Measurements from ENCODE around the gene SCN4B. TPM values are rescaled to one million over a fixed set of nuclear protein-coding genes. Genes with fewer than 3 reads are reported as not detected.
"Not testable (repeated sequence)": the region's sequence is repeated elsewhere in the genome, so short reads cannot be mapped to it uniquely, and the experiment has no call there.

Gene SCN4B
- total and polyA plus RNA-seq, 4 donors, result 0.05 to 11.8 (median 1.2) TPM

DNA sequence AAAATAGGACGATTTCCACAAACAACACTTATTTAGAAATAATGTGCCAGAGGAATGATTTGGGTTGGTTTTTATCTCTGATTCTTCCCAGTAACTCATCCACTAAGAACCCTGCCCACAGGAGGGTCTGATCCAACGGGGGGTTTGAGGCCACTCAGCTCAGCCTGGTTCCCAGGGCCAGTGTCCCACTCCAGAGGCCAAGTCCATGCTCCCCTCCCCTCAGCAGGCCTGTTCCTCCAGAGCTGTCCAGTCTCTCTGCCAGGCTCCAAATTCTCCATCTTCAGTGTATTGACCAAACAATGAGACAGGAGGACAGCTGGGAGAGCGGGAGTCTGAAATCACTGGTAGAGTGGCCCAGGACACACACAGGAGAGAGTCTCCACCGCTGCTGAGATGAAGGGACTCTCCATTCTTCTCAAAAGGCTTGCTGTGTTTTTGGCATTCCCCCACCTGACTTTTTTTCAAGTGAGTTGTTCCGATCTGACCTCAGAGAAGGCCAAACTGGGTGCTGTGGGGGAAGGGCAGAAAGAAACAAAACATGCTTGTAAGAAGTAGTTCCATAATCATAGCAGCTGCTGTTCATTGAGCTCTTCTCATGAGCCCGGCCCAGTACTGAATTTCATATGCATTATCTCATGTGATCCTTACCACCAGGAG is 41.4 kb upstream of the SCN4B start:
- Histone ChIP-seq H3K4me1 (ENCODE audit: control insufficient read depth in 1 of 2, insufficient read depth in 2 of 2, low read length in 2 of 2) (peaks cover 3 to 4% of the 10 kb centered on the region in 2 donors), H3K36me3 (ENCODE audit: control insufficient read depth in 1 of 2, insufficient read depth in 2 of 2, low read length in 1 of 2) (no peaks in the 10 kb centered on the region), H3K27me3 (ENCODE audit: control insufficient read depth in 1 of 2, insufficient read depth in 2 of 2, low read length in 1 of 2) (no peaks in the 10 kb centered on the region), H3K4me3 (ENCODE audit: low read length in 2 of 2) (no peak overlapping the region), H3K9me3 (ENCODE audit: control insufficient read depth, low read length) (no peaks in the 10 kb centered on the region), H3K27ac (ENCODE audit: low read depth in 1 of 2, low read length in 2 of 2) (no peak overlapping the region)
- ATAC-seq (ENCODE audit: low FRiP score) (no peak), DNase-seq (no peak)
- intact Hi-C loops (cut with DNase I), result loop anchor here in 1 of 2 donors (10.0 kb wide), 1 partner anchor 161 kb away; the partner anchor contains the start of gene UBE4A
- WGBS, 2 donors, result 67 to 74% methylated on average over 6 of the region's 6 CpGs

DNA sequence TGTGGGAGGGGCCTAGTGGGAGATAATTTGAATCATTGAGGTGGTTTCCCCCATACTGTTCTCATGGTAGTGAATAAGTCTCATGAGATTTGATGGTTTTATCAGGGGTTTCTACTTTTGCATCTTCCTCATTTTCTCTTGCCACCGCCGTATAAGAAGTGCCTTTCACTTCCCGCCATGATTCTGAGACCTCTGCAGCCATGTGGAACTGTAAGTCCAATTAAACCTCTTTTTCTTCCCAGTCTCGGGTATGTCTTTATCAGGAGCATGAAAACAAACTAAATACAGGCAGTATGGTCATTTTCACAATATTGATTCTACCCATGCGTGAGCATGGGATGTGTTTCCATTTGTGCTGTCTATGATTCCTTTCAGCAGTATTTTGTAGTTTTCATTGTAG is 40.2 kb upstream of the SCN4B start:
- ATAC-seq (ENCODE audit: low FRiP score); H3K27me3 ChIP-seq (ENCODE audit: control insufficient read depth in 1 of 2, insufficient read depth in 2 of 2, low read length in 1 of 2); H3K9me3 ChIP-seq (ENCODE audit: control insufficient read depth, low read length); H3K36me3 ChIP-seq (ENCODE audit: control insufficient read depth in 1 of 2, insufficient read depth in 2 of 2, low read length in 1 of 2); H3K4me3 ChIP-seq (ENCODE audit: low read length in 2 of 2); H3K27ac ChIP-seq (ENCODE audit: low read depth in 1 of 2, low read length in 2 of 2); DNase-seq; H3K4me1 ChIP-seq (ENCODE audit: control insufficient read depth in 1 of 2, insufficient read depth in 2 of 2, low read length in 2 of 2): not testable (repeated sequence)
- intact Hi-C loops (cut with DNase I), result loop anchor here in 1 of 2 donors (10.0 kb wide), 1 partner anchor 162 kb away; the partner anchor contains the start of gene UBE4A
- 91 to 92% methylated on average over 5 of the region's 5 CpGs for WGBS, 2 donors

DNA sequence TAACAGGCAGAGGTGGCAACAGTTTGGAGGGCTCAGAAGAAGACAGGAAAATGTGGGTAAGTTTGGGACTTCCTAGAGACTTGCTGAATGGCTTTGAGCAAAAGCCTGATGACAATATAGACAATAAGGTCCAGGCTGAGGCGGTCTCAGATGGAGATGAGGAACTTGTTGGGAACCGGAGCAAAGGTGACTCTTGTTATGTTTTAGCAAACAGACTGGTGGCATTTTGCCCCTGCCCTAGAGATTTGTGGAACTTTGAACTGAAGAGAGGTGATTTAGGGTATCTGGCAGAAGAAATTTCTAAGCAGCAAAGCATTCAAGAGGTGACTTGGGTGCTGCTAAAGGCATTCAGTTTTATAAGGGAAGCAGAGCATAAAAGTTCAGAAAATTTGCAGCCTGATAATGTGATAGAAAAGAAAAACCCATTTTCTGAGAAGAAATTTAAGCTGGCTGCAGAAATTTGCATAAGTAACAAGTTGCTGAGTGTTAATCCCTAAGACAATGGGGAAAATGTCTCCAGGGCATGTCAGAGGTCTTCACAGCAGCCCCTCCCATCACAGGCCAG is 38.4 kb upstream of the SCN4B start:
- DNase-seq; H3K27me3 ChIP-seq (ENCODE audit: control insufficient read depth in 1 of 2, insufficient read depth in 2 of 2, low read length in 1 of 2); ATAC-seq (ENCODE audit: low FRiP score); H3K27ac ChIP-seq (ENCODE audit: low read depth in 1 of 2, low read length in 2 of 2); H3K36me3 ChIP-seq (ENCODE audit: control insufficient read depth in 1 of 2, insufficient read depth in 2 of 2, low read length in 1 of 2); H3K4me3 ChIP-seq (ENCODE audit: low read length in 2 of 2); H3K4me1 ChIP-seq (ENCODE audit: control insufficient read depth in 1 of 2, insufficient read depth in 2 of 2, low read length in 2 of 2); H3K9me3 ChIP-seq (ENCODE audit: control insufficient read depth, low read length): not testable (repeated sequence)
- intact Hi-C loops (cut with DNase I), result loop anchor here in 1 of 2 donors (10.0 kb wide), 1 partner anchor 164 kb away; the partner anchor contains the start of gene UBE4A
- 50 to 93% methylated on average over 2 of the region's 2 CpGs for WGBS, 2 donors

DNA sequence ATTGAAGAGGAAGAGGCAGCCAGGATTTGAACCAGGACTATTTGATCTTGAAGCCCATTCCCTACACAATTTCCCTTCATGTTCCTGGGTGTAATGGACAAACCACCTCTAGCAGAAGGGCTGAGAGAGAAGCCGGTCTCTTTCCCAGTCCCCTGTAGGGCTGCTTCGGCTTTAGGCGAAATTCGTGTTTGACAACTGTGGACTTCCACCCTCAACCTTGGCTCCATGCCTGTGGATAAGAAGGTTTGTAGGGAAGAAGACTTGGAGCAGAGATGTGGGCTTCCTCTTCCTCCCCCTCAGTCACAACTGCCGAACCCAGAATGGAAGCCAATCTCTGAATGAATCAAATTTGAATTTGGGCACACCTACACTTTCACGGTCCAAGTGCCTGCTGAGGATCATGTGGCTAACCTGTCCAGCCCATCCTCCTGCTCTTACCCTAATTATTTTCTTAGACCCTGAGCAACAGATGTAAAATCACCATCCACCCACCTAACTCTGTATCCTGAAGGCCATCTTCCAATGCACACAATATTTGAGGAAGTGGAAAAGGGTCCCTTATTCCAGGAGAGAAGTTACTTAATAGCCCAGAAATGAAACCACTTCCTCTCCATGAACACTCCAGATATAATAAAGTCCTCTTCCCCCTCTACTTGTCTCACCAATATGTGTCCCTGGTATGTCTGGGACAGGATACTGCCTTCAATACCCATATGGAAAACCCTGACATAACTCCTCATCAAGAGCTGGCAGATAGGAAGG is 33.9 kb upstream of the SCN4B start:
- intact Hi-C loops (cut with DNase I), result no loop called here
- no peak overlapping the region for H3K4me3 ChIP-seq (ENCODE audit: low read length in 2 of 2)
- H3K4me1 ChIP-seq (ENCODE audit: control insufficient read depth in 1 of 2, insufficient read depth in 2 of 2, low read length in 2 of 2), result no peaks in the 10 kb centered on the region
- WGBS, 2 donors, result 49 to 75% methylated on average over 6 of the region's 6 CpGs
- H3K9me3 ChIP-seq (ENCODE audit: control insufficient read depth, low read length), result no peaks in the 10 kb centered on the region
- DNase-seq, result no peak
- no peak overlapping the region for H3K27ac ChIP-seq (ENCODE audit: low read depth in 1 of 2, low read length in 2 of 2)
- ATAC-seq (ENCODE audit: low FRiP score), result no peak
- H3K36me3 ChIP-seq (ENCODE audit: control insufficient read depth in 1 of 2, insufficient read depth in 2 of 2, low read length in 1 of 2), result no peaks in the 10 kb centered on the region
- no peaks in the 10 kb centered on the region for H3K27me3 ChIP-seq (ENCODE audit: control insufficient read depth in 1 of 2, insufficient read depth in 2 of 2, low read length in 1 of 2)

- H3K36me3 ChIP-seq (ENCODE audit: control insufficient read depth in 1 of 2, insufficient read depth in 2 of 2, low read length in 1 of 2), result no peaks in the 10 kb centered on the region
- DNase-seq (no peak), ATAC-seq (ENCODE audit: low FRiP score) (no peak)
- H3K4me3 ChIP-seq (ENCODE audit: low read length in 2 of 2), result no peak overlapping the region
- 93 to 95% methylated on average over 12 of the region's 12 CpGs for WGBS, 2 donors
- H3K27me3 ChIP-seq (ENCODE audit: control insufficient read depth in 1 of 2, insufficient read depth in 2 of 2, low read length in 1 of 2), result no peaks in the 10 kb centered on the region
- H3K9me3 ChIP-seq (ENCODE audit: control insufficient read depth, low read length), result no peaks in the 10 kb centered on the region
- no peaks in the 10 kb centered on the region for H3K4me1 ChIP-seq (ENCODE audit: control insufficient read depth in 1 of 2, insufficient read depth in 2 of 2, low read length in 2 of 2)
- intact Hi-C loops (cut with DNase I), result no loop called here
- no peak overlapping the region for H3K27ac ChIP-seq (ENCODE audit: low read depth in 1 of 2, low read length in 2 of 2)
These were observed 32.4 kb upstream of the SCN4B start for GRCh38 chr11:118184784-118185579.

- H3K36me3 ChIP-seq (ENCODE audit: control insufficient read depth in 1 of 2, insufficient read depth in 2 of 2, low read length in 1 of 2); H3K4me3 ChIP-seq (ENCODE audit: low read length in 2 of 2): not testable (repeated sequence)
- 74 to 95% methylated on average over 5 of the region's 5 CpGs for WGBS, 2 donors
These were observed 31.1 kb upstream of the SCN4B start for GRCh38 chr11:118183691-118184090.

DNA sequence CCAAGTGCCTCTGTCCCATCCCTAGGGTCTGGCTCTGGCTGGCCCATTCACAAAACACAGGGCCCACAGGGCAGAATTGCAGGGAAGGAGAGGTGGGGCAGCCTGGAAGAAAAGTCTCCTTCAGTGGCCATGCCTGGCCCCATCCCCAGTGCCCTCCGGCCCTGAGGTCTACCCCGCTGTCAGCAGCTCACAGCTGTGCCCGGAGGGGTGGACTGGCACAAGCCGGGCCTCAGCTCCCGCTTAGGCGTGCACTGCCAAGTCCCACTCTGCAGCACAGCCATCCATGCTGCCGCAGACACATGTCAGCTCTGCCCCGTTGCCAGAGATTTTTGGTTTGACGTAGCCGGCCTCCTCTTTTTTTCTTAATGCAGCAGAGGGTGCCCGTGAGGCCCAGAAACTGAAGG is 27.7 kb upstream of the SCN4B start:
- H3K4me3 ChIP-seq (ENCODE audit: low read length in 2 of 2), result no peak overlapping the region
- ATAC-seq (ENCODE audit: low FRiP score), result peak; percentile 69

More at GRCh38 chr11:118183691-118184090, 31.1 kb upstream of the SCN4B start:
- DNase-seq; ATAC-seq (ENCODE audit: low FRiP score); H3K27me3 ChIP-seq (ENCODE audit: control insufficient read depth in 1 of 2, insufficient read depth in 2 of 2, low read length in 1 of 2); H3K27ac ChIP-seq (ENCODE audit: low read depth in 1 of 2, low read length in 2 of 2); intact Hi-C loops (cut with DNase I); H3K4me1 ChIP-seq (ENCODE audit: control insufficient read depth in 1 of 2, insufficient read depth in 2 of 2, low read length in 2 of 2); H3K9me3 ChIP-seq (ENCODE audit: control insufficient read depth, low read length): not testable (repeated sequence)

DNA sequence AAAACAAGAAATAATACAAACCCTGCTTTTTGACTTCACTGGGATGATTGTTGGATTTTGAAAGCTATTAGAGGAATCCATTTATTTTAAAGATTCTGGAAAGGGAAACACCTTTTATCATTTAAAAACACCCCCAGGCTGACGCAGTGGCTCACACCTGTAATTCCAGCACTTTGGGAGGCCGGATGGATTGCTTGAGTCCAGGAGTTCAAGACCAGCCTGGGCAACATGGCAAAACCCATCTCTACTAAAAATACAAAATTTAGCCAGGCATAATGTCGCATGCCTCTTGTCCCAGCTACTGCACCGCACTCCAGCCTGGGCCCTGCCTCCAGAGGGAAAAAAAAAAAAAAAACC is 24.1 kb upstream of the SCN4B start:
- Histone ChIP-seq H3K4me1 (ENCODE audit: control insufficient read depth in 1 of 2, insufficient read depth in 2 of 2, low read length in 2 of 2) (no peaks in the 10 kb centered on the region), H3K27ac (ENCODE audit: low read depth in 1 of 2, low read length in 2 of 2) (no peak overlapping the region), H3K27me3 (ENCODE audit: control insufficient read depth in 1 of 2, insufficient read depth in 2 of 2, low read length in 1 of 2) (no peaks in the 10 kb centered on the region), H3K9me3 (ENCODE audit: control insufficient read depth, low read length) (no peaks in the 10 kb centered on the region), H3K36me3 (ENCODE audit: control insufficient read depth in 1 of 2, insufficient read depth in 2 of 2, low read length in 1 of 2) (no peaks in the 10 kb centered on the region), H3K4me3 (ENCODE audit: low read length in 2 of 2) (no peak overlapping the region)
- DNase-seq, result no peak
- WGBS, 2 donors, result 88 to 90% methylated on average over 4 of the region's 4 CpGs
- no peak for ATAC-seq (ENCODE audit: low FRiP score)
- intact Hi-C loops (cut with DNase I), result no loop called here

More for the DNA sequence above, 27.7 kb upstream of the SCN4B start:
- DNase-seq, result no peak
- H3K36me3 ChIP-seq (ENCODE audit: control insufficient read depth in 1 of 2, insufficient read depth in 2 of 2, low read length in 1 of 2), result no peaks in the 10 kb centered on the region
- H3K27ac ChIP-seq (ENCODE audit: low read depth in 1 of 2, low read length in 2 of 2), result no peak overlapping the region
- no peaks in the 10 kb centered on the region for H3K4me1 ChIP-seq (ENCODE audit: control insufficient read depth in 1 of 2, insufficient read depth in 2 of 2, low read length in 2 of 2)
- intact Hi-C loops (cut with DNase I), result no loop called here
- WGBS, 2 donors, result 3 to 6% methylated on average over 11 of the region's 11 CpGs
- H3K9me3 ChIP-seq (ENCODE audit: control insufficient read depth, low read length), result no peaks in the 10 kb centered on the region
- H3K27me3 ChIP-seq (ENCODE audit: control insufficient read depth in 1 of 2, insufficient read depth in 2 of 2, low read length in 1 of 2), result no peaks in the 10 kb centered on the region
